Suprapubic skin (tissue), 4 donors: ENCODE results near the gene ITPRID2. TPM values are rescaled to one million over a fixed set of nuclear protein-coding genes. Genes with fewer than 3 reads are reported as not detected.

ENCODE experiments used
- DNase-seq, 2 donors: peaks; one replicate each; pipeline ENCODE4 v3.0.0-alpha.2; 2019; ENCODE audit warnings: low spot score in 2 of 2
- H3K27ac ChIP-seq: fragments of 200-600 bp; sonication (generic); one replicate; pipeline ENCODE4 v1.5.1; 2019
- H3K27me3 ChIP-seq: fragments of 200-600 bp; sonication (generic); one replicate; pipeline ENCODE4 v1.5.1; 2019
- H3K36me3 ChIP-seq: fragments of 200-600 bp; sonication (generic); one replicate; pipeline ENCODE4 v1.5.1; 2019
- H3K4me1 ChIP-seq: fragments of 200-600 bp; sonication (generic); one replicate; pipeline ENCODE4 v1.5.1; 2019
- H3K4me3 ChIP-seq: fragments of 200-600 bp; sonication (generic); one replicate; pipeline ENCODE4 v1.5.1; 2019; ENCODE audit warnings: mild to moderate bottlenecking
- H3K9me3 ChIP-seq: fragments of 200-600 bp; sonication (generic); one replicate; pipeline ENCODE4 v1.5.1; 2019
- CTCF ChIP-seq, 2 donors: fragments of 200-600 bp in 1 of 2; fragments of 450-650 bp in 1 of 2; sonication (generic) in 1 of 2; IDR thresholded peaks; one replicate each; pipeline ENCODE4 v1.5.1; 2016 to 2019; ENCODE audit warnings: antibody characterized with exemption in 2 of 2, mild to moderate bottlenecking in 1 of 2, moderate library complexity in 1 of 2
- EP300 ChIP-seq: sonication (generic); formaldehyde crosslinking; IDR thresholded peaks from one replicate; pipeline ENCODE4 v1.6.1; 2017; ENCODE audit warnings: antibody characterized with exemption
- POLR2A ChIP-seq, 2 donors: fragments of 450-650 bp; IDR thresholded peaks; one replicate each; pipeline ENCODE4 v1.6.1; 2017; ENCODE audit warnings: antibody characterized with exemption in 2 of 2, mild to moderate bottlenecking in 2 of 2, moderate library complexity in 2 of 2
- POLR2AphosphoS5 ChIP-seq, 3 donors: sonication (generic); formaldehyde crosslinking; IDR thresholded peaks; one replicate each; pipeline ENCODE4 v1.6.1; 2017; ENCODE audit warnings: antibody characterized with exemption in 3 of 3
- WGBS: methylation state at CpG from one replicate; pipeline ENCODE4 v1.1.5; 2018; 5-methylcytosine and 5-hydroxymethylcytosine counted together
- total RNA-seq, 4 donors: library from RNA; depleted of rRNA; stranded (reverse); fragments of >200 nt; gene quantifications; one replicate each; pipeline ENCODE4 v1.1.0, GENCODE V29; 2016

ITPRID2 gene
- 100 to 1,000 TPM; 172 to 288 (median 242) TPM for total RNA-seq

DNA sequence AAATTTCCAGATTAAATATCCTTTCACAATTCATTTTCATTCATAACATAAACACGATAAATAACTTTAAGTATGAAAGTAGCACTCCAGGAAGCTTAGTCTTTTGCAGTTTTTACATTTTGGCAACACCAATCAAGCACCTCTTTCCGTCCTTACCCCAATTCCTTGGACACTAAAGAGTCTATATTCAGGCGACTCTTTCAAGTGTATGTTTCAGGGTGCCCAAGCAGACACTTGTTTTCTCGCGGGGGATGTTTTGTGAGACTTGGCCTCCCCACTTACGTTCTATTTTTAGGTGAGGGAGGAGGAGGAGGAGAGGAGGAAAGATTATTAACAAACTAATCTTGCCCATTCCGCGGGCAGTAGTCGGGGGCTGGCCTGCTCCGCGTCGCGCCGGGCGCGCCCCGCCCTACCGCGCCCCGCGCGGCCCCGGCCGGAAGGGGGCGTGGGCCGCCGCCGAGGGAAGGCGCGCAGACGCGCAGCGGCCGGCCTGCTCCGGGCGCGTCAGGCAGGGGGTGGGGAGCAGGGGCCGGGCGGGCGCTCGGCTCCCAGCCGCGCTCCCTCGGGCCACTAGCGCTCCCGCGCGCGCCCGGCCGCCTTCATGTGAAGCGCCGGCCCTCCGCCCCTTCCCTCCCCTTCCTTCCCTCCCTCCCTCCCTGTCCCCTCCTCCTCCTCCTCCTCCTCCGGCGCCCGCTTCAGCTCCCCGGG is at the start of gene ITPRID2:
Gene ITPRID2, plus strand, starts transcription at position 473 of the 708 bp plus-strand sequence. CDS start 337 bp downstream, outside the sequence.
- 2% methylated on average over 35 of the region's 58 CpGs for WGBS
- peak; percentile 85 to 88 for DNase-seq
- H3K4me1 ChIP-seq = peaks cover 28% of the 10 kb centered on the region
- peak within 1 kb of the TSS; percentile 93 for H3K4me3 ChIP-seq
- no peaks in the 10 kb centered on the region for H3K36me3 ChIP-seq
- TF ChIP-seq POLR2A (IDR thresholded peaks at IDR 0.05) (peak in 1 of 2 donors; percentile 51), CTCF (IDR thresholded peaks at IDR 0.05) (peak in 1 of 2 donors; percentile 17), POLR2AphosphoS5 (IDR thresholded peaks at IDR 0.05) (no peak), EP300 (no peak)
- H3K9me3 ChIP-seq = no peaks in the 10 kb centered on the region
- no peaks in the 10 kb centered on the region for H3K27me3 ChIP-seq
- peak within 1 kb of the TSS; percentile 99 for H3K27ac ChIP-seq

- 85% methylated on average over 1 of the region's 1 CpG for WGBS
- no peak overlapping the region for H3K27ac ChIP-seq
- H3K9me3 ChIP-seq = no peaks in the 10 kb centered on the region
- TF ChIP-seq POLR2A (IDR thresholded peaks at IDR 0.05) = no peak
- no peak for TF ChIP-seq CTCF (IDR thresholded peaks at IDR 0.05)
- TF ChIP-seq EP300 = no peak
- TF ChIP-seq POLR2AphosphoS5 (IDR thresholded peaks at IDR 0.05) = no peak
- no peaks in the 10 kb centered on the region for H3K27me3 ChIP-seq
- H3K36me3 ChIP-seq = no peaks in the 10 kb centered on the region
- no peak for DNase-seq
- H3K4me3 ChIP-seq = no peak overlapping the region
- peaks cover 3% of the 10 kb centered on the region for H3K4me1 ChIP-seq
Observed at GRCh38 chr2:181844551-181845290, 46.8 kb upstream of the ITPRID2 start.

- WGBS = 84% methylated on average over 4 of the region's 4 CpGs
- Histone ChIP-seq H3K9me3 (no peaks in the 10 kb centered on the region), H3K4me1 (no peaks in the 10 kb centered on the region), H3K36me3 (no peaks in the 10 kb centered on the region), H3K27me3 (no peaks in the 10 kb centered on the region), H3K27ac (no peak overlapping the region), H3K4me3 (no peak overlapping the region)
- DNase-seq = no peak
- no peak for TF ChIP-seq POLR2AphosphoS5 (IDR thresholded peaks at IDR 0.05)
- no peak for TF ChIP-seq CTCF (IDR thresholded peaks at IDR 0.05)
- TF ChIP-seq POLR2A (IDR thresholded peaks at IDR 0.05) = no peak
- no peak for TF ChIP-seq EP300
Observed at GRCh38 chr2:181846399-181847197, 44.9 kb upstream of the ITPRID2 start.

- TF ChIP-seq CTCF (IDR thresholded peaks at IDR 0.05) (no peak), EP300 (no peak), POLR2A (IDR thresholded peaks at IDR 0.05) (no peak), POLR2AphosphoS5 (IDR thresholded peaks at IDR 0.05) (no peak)
- Histone ChIP-seq H3K27ac (no peak overlapping the region), H3K4me3 (no peak overlapping the region), H3K4me1 (no peaks in the 10 kb centered on the region), H3K9me3 (no peaks in the 10 kb centered on the region), H3K36me3 (no peaks in the 10 kb centered on the region), H3K27me3 (no peaks in the 10 kb centered on the region)
- DNase-seq = no peak
Observed at GRCh38 chr2:181847198-181847556, 44.4 kb upstream of the ITPRID2 start.

- Histone ChIP-seq H3K4me3 (no peak overlapping the region), H3K9me3 (no peaks in the 10 kb centered on the region), H3K36me3 (no peaks in the 10 kb centered on the region), H3K27me3 (no peaks in the 10 kb centered on the region), H3K4me1 (no peaks in the 10 kb centered on the region), H3K27ac (no peak overlapping the region)
- 60% methylated on average over 2 of the region's 2 CpGs for WGBS
- TF ChIP-seq POLR2A (IDR thresholded peaks at IDR 0.05) (no peak), CTCF (IDR thresholded peaks at IDR 0.05) (no peak), EP300 (no peak), POLR2AphosphoS5 (IDR thresholded peaks at IDR 0.05) (no peak)
- DNase-seq = no peak
Observed at GRCh38 chr2:181847702-181848101, 43.8 kb upstream of the ITPRID2 start.
